HG02938 (cell line): ENCODE data around the gene DNAJC22.
"Not testable (repeated sequence)": the region's sequence is repeated elsewhere in the genome, so short reads cannot be mapped to it uniquely, and the experiment has no call there.

ENCODE experiments used
- ATAC-seq: cut with Tn5 transposase; IDR thresholded peaks from one replicate; pipeline ENCODE4 v1.9.1; 2021; ENCODE audit warnings: mild to moderate bottlenecking, moderate library complexity; ENCODE audit not compliant: unreplicated experiment

Gene DNAJC22

GRCh38 chr12:49367381-49368239 lies 20.9 kb downstream of the DNAJC22 start, which contains the start of gene SPATS2:
Gene SPATS2 (plus strand): TSS chr12:49367462. CDS start chr12:49461013, 93,551 bp downstream.
- no peak for ATAC-seq

GRCh38 chr12:49368240-49368600 lies 21.5 kb downstream of the DNAJC22 start:
- ATAC-seq: no peak

DNA sequence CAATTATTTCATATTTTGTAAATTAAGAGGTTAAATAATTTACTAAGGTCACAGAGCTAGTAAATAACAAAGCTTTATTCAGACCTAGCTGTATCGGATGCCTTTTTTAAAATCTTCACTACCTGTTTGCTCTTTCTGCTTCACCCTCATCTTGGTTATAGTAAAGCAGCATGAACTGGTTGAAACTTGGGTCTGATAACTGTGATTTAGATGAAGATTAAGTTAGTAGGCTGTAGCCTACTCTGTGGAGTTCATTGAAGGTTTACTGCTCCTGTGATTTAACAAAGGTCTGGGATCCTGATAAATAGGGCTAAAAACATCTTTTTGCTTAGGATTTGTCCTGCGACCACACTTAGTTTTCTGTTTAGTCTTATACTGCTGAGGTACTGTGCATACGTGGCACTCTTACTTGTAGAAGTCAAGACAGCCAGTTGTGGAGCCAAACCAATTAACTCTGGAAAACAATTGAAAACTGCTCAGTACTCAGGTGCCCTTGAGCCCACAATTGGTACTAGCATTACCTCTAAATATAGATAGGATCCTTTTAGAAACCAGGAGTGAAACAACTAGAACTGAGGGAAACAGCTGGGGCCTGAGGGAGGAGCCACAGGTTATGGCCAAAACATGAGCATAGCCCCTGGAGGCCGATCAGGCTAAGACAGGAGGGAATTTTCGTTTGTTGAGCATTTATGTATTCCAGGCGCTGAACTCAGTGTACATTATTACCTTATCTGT lies 22.9 kb downstream of the DNAJC22 start:
- peak; percentile 52 for ATAC-seq

- no peak for ATAC-seq
Observed at GRCh38 chr12:49370539-49370938, 23.9 kb downstream of the DNAJC22 start.

GRCh38 chr12:49375406-49375805 lies 28.7 kb downstream of the DNAJC22 start:
- no peak for ATAC-seq

DNA sequence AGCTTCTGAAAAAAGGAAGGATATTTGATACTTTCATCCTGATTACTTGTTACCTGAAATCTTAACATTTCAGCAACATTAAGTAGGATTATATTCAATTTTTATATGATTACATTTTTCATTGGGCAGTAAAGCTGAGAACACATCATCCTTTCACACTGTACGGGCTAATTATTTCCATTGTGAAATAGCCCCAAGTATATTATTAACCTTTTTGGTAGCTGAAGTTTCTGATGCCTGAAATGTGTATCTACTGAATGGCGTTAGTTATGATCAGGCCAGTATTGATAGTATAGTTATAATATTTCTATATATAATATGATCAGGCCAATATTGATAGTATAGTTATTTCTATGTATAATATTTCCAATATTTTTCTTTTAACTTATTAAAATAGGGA lies 30.7 kb downstream of the DNAJC22 start:
- peak; percentile 54 for ATAC-seq

DNA sequence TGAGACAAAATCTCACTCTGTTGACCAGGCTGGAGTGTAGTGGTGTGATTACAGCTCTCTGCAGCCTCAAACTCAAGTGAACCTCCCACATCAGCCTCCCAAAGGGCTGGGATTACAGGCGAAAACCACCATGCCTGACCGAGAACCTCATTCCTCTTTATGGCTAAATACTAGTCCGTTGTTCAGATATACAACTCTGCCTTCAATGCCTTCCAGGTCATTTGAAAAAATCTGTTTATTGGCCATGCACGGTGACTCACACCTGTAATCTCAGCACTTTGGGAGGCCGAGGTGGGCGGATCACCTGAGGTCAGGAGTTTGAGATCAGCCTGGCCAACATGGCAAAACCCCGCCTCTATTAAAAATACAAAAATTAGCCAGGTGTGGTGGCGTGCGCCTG lies 33.5 kb downstream of the DNAJC22 start:
- not testable (repeated sequence) for ATAC-seq

DNA sequence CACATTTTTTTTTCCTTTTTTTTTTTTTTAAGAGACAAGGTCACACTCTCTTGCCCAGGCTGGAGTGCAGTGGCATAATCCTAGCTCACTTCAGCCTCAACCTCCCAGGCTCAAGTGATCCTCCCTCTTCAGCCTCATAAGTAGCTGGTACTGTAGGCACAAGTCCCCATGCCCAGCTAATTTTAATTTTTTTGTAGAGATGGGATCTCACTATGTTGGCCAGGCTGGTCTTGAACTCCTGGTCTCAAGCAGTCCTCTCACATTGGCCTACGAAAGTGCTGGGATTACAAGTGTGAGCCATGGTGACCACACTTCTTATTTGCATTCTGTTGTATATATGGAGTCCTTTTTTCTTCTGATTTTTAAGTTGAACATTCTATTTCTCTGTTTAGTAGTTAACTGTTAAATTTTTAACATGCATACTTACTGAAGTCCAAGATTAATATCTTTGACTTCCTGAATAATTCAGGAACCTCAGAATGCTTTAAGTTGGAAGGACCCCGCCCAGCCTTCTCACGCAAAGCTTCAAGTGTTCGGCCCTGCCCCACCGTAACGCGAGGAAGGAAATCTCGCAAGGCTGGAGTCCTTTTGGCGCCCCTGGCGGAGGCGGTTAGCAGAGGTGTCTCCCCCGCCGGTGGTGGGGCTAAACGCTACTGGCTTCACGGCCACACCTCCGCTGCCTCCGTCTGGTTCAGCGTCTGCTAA lies 42.1 kb downstream of the DNAJC22 start:
- no peak for ATAC-seq

GRCh38 chr12:49389387-49389703 lies 42.7 kb downstream of the DNAJC22 start:
- no peak for ATAC-seq

DNA sequence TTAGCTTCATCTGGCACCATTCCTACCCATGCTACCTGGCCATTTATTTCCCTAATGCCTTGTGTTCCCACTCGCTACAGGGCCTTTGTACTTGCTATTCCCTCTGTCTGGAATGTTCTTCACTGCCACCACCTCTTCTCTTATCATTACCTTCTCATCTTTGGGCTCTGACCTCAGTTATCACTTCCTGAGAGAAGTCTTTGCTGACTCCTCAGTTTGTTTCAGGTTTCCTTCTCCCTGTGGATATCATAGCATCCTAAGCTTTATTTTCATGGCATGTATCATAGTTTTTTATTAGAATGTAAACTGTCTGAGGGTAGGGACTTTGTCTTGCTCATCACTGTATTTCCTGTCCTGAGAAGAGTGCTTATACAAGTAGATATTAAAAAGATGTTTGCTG lies 50.3 kb downstream of the DNAJC22 start:
- no peak for ATAC-seq

- no peak for ATAC-seq
Observed at GRCh38 chr12:49400304-49400703, 53.6 kb downstream of the DNAJC22 start.
